ENCODE measurements around the gene BIRC7.

- TF ChIP-seq CTCF (conservative IDR thresholded peaks at IDR 0.05; ENCODE audit: low read length) (no peak), EZH2phosphoT487 (IDR thresholded peaks at IDR 0.05; ENCODE audit: borderline replicate concordance, low read depth, low read length) (no peak)
Observed at GRCh38 chr20:63190828-63191227, 44.9 kb upstream of the BIRC7 start.

Measured in OCI-LY7 (cell line).